Brain microvascular endothelial cell (primary cell): ENCODE measurements around the gene ZNF407.
"Not testable (repeated sequence)": the region's sequence is repeated elsewhere in the genome, so short reads cannot be mapped to it uniquely, and the experiment has no call there.

Experiments used
- DNase-seq: peaks from one replicate; pipeline ENCODE4 v3.0.0-alpha.2; 2020
- H3K27ac ChIP-seq: fragments of 250-450 bp; sonication (Bioruptor Pico); 2 replicates; pipeline ENCODE4 v1.5.1; 2020; ENCODE audit warnings: mild to moderate bottlenecking, moderate library complexity
- H3K27me3 ChIP-seq: fragments of 250-450 bp; sonication (Bioruptor Pico); replicated peaks from 2 replicates; pipeline ENCODE4 v1.5.1; 2020; ENCODE audit warnings: mild to moderate bottlenecking
- H3K36me3 ChIP-seq: fragments of 250-450 bp; sonication (Bioruptor Pico); replicated peaks from 2 replicates; pipeline ENCODE4 v1.5.1; 2020; ENCODE audit warnings: mild to moderate bottlenecking
- H3K4me3 ChIP-seq: 2 replicates; pipeline ENCODE4 v1.5.1; 2011; ENCODE audit warnings: low read depth, mild to moderate bottlenecking, control low read depth, low read length, moderate library complexity
- CTCF ChIP-seq: IDR thresholded peaks from 2 replicates; pipeline ENCODE4 v1.5.1; 2011; ENCODE audit warnings: low read depth, mild to moderate bottlenecking, moderate library complexity, low read length, control low read depth, inconsistent platforms; ENCODE audit errors: missing control alignments
- in situ Hi-C: cut with HindIII; loops from 2 replicates; pipeline ENCODE4 v1.10.0; 2017; ENCODE audit warnings: low sequenced_read_pairs, low pct_ligation_motif_present

Gene ZNF407

GRCh38 chr18:75089748-75090327 lies 492.2 kb downstream of the ZNF407 start:
- no peak for DNase-seq
- in situ Hi-C loops: no loop called here
- no peaks in the 10 kb centered on the region for H3K27me3 ChIP-seq
- no peak overlapping the region for H3K4me3 ChIP-seq
- no peak overlapping the region for H3K27ac ChIP-seq
- no peaks in the 10 kb centered on the region for H3K36me3 ChIP-seq
- TF ChIP-seq CTCF: no peak

- in situ Hi-C loops: no loop called here
- Histone ChIP-seq H3K36me3 (no peaks in the 10 kb centered on the region), H3K4me3 (no peak overlapping the region), H3K27ac (no peak overlapping the region), H3K27me3 (no peaks in the 10 kb centered on the region)
- DNase-seq: no peak
- no peak for TF ChIP-seq CTCF
These were observed 492.7 kb downstream of the ZNF407 start for GRCh38 chr18:75090336-75090735.

- no peak for DNase-seq
- H3K36me3 ChIP-seq: no peaks in the 10 kb centered on the region
- TF ChIP-seq CTCF: no peak
- in situ Hi-C loops: no loop called here
- H3K27me3 ChIP-seq: no peaks in the 10 kb centered on the region
- no peak overlapping the region for H3K27ac ChIP-seq
- H3K4me3 ChIP-seq: no peak overlapping the region
These were observed 500.0 kb downstream of the ZNF407 start for GRCh38 chr18:75097491-75098225.

- no peak for TF ChIP-seq CTCF
- Histone ChIP-seq H3K4me3 (no peak overlapping the region), H3K36me3 (no peaks in the 10 kb centered on the region), H3K27me3 (no peaks in the 10 kb centered on the region), H3K27ac (no peak overlapping the region)
- in situ Hi-C loops: no loop called here
- DNase-seq: no peak
These were observed 503.4 kb downstream of the ZNF407 start for GRCh38 chr18:75100832-75101630.

- H3K36me3 ChIP-seq: no peaks in the 10 kb centered on the region
These were observed 504.2 kb downstream of the ZNF407 start for GRCh38 chr18:75101916-75102315.

GRCh38 chr18:75104029-75104428 lies 506.4 kb downstream of the ZNF407 start:
- H3K4me3 ChIP-seq, in situ Hi-C loops, DNase-seq, H3K27ac ChIP-seq, H3K36me3 ChIP-seq, H3K27me3 ChIP-seq: not testable (repeated sequence)

More at GRCh38 chr18:75101916-75102315, 504.2 kb downstream of the ZNF407 start:
- no peak overlapping the region for H3K4me3 ChIP-seq
- in situ Hi-C loops: no loop called here
- DNase-seq: no peak
- no peak for TF ChIP-seq CTCF
- no peak overlapping the region for H3K27ac ChIP-seq
- H3K27me3 ChIP-seq: no peaks in the 10 kb centered on the region
